GM19238 (cell line): ENCODE results near the gene DYNLT4.
"Not testable (repeated sequence)": the region's sequence is repeated elsewhere in the genome, so short reads cannot be mapped to it uniquely, and the experiment has no call there.

Experiments
- DNase-seq: peaks from one replicate; pipeline ENCODE4 v3.0.0; 2011; ENCODE audit warnings: low spot score; ENCODE audit not compliant: insufficient read length

DYNLT4 gene

DNA sequence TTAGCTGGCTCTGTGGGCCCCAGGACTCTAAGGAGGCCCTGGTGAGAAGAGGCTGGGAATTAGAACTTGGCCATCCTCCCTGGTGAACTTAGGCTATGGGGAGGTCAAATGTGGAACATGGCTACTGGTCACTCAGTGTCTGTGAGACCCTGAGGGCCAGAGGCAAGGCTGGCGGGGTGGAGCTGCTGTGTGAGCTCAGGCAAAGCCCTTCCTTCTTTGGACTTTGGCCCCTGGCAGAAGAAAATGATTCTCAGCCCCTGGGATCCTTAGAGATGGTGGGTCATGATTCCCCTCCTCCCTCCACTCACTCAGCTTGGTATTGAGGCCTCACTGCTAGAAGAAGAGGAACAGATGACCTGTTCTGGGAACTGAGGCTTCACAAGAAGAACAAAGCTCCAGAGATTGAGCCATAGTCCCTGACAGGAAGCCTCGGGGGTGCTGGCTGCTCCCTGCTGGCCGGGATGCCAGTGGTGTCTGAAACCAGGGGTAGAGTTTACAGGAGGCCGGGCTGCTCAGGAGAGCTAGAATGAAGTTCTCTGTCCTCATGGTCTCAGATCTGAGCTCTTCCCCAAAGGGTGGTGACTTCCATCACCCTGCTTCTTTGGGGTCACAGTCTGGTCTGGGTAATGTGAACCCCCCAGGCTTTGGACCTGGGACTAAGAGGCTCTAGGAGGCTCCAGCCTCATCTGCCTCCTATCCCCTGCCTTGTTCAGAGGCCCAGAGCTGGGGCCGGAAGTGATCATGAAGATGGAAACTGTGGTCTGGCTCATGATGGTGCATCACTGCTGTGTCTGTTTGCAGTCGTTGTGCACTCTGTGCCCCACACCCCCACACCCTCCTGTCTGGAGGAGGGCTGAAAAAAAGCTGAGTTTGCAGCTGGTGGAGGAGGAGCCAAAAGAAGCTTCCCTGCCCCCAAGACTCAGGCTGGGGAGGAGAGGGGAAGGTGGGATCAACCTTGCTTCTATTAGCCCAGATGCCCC, 2.1 kb upstream of the DYNLT4 start:
- peak; percentile 82 for DNase-seq

GRCh38 chr1:44808063-44808937, 1.1 kb upstream of the DYNLT4 start, which contains the start of gene BTBD19:
Gene BTBD19, plus strand, starts transcription at chr1:44808523. Its CDS starts 298 bp downstream, at chr1:44808821.
- DNase-seq: no peak

GRCh38 chr1:44807364-44808062, 362 bp upstream of the DYNLT4 start:
- peak; percentile 72 for DNase-seq

DNA sequence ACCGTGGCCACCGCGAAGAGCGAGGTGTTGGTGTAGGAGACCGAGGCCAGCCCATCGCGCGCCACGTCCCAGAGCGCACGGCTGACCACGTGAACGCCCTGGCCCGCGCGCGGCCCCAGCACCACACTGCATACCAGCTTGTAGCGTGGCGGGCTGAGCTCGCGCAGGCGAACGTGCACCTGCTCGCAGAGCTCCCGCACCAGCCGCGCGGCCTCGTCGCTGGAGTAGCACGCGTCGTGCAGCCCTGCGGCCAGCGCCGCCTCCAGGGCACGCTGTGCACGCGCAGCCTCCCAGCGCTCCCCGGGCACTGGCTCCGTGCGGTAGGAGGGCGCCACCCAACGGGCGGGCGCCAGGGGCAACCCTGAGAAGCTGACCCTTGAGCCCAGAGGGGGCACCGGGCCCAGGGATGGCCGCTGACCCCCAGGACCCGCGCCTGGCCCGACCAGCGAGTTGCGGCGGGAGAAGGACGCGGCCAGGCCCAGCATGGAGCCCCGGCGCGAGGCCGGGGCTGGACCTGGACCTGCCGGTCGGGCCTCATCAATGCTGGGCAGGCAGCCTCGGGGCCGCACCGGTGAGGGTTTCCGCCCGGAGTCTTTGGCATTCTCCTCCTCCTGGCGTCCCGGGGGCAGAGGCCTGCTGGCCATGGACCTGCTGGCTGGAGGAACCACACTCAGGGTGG, 987 bp downstream of the DYNLT4 start:
- DNase-seq: no peak

DNA sequence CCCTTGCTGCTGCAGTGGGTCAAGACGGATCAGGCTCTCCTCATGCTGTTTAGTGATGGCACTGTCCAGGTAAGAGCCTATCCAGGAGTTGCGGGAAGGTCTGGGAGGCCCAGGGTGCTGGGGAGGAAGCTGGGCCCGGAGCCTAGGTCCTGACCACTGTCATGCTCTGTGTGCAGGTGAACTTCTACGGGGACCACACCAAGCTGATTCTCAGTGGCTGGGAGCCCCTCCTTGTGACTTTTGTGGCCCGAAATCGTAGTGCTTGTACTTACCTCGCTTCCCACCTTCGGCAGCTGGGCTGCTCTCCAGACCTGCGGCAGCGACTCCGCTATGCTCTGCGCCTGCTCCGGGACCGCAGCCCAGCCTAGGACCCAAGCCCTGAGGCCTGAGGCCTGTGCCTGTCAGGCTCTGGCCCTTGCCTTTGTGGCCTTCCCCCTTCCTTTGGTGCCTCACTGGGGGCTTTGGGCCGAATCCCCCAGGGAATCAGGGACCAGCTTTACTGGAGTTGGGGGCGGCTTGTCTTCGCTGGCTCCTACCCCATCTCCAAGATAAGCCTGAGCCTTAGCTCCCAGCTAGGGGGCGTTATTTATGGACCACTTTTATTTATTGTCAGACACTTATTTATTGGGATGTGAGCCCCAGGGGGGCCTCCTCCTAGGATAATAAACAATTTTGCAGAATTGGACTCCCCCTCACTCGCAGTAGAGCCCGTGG, 1.7 kb downstream of the DYNLT4 start:
- no peak for DNase-seq

DNA sequence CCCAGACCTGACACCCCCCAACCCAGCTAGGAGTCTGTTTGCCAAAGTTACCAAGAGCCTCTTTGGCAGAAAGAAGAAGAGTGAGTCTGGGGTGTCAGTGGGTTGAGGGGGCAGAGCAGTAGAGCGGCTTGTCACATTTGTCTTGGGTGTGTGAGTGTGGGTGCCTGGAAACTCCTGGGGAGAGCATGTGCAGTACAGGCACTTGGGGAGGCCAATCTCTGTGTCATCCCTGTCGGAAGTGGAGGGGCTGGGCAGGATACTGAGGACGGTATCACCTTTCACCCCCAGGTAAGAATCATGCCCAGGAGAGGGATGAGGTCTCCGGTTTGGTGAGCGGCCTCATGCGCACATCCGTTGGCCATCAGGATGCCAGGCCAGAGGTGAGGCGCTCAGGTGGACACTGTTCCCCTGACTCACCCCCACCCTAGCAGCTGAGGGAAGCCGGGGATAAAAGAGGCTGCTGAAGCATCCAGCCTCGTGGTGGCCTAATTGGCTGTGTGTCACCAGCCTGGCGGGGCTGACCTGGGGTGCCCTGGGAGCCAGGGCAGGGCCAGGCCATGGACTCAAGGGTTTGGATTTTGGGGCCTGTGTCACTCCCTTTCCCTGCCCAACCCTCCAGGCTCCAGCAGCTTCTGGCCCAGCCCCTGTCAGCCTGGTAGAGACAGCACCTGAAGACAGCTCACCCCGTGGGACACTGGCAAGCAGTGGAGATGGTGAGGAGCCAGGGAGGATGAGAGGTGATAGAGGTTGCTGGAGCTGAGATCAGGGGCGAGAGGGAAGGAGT, 3.6 kb downstream of the DYNLT4 start:
- no peak for DNase-seq

GRCh38 chr1:44803062-44803311, 4.2 kb downstream of the DYNLT4 start:
- DNase-seq: no peak

- no peak for DNase-seq
These were observed 4.7 kb downstream of the DYNLT4 start for GRCh38 chr1:44802306-44803061.

GRCh38 chr1:44801491-44802305, 5.5 kb downstream of the DYNLT4 start:
- DNase-seq: no peak

GRCh38 chr1:44799770-44800584, 7.2 kb downstream of the DYNLT4 start, which contains the start of gene PLK3:
Gene PLK3, plus strand, starts transcription at chr1:44800377. Its CDS starts 87 bp downstream, at chr1:44800464.
- peak; percentile 98 for DNase-seq

GRCh38 chr1:44798481-44799365, 8.4 kb downstream of the DYNLT4 start:
- no peak for DNase-seq

GRCh38 chr1:44797886-44798285, 9.3 kb downstream of the DYNLT4 start:
- DNase-seq: not testable (repeated sequence)

DNA sequence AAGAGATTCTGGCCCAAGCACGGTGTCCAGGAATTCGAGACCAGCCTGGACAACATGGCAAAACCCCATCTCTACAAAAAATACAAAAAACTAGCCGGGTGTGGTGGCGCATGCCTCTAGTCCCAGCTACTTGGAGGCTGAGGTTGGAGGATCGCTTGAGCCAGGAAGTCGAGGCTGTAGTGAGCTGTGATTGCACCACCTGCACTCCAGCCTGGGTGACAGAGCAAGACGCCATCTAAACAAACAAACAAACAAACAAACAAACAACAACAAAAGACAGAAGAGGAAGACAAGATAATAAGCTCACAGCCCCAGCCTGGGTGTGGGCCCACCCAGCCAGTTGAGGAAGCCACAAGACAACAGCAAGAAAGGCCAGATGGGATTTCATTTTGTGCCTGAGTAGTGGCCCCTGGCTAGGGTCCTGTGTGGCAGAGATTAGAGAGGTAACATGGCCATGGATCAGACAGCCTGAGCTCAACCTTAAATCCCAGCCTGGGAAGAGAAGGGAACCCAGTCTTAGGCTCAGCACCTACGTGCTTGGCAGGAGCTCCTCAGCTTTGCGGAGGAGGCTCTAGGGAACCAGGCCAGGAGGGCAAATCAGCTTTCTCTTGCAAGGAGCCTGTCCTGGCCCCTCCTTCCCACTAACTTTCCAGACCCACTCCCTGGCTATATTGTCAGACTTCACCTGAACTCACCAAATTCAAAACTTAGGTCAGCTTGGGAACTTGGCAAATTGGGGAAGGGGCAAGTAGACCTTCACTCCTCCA, 14.2 kb downstream of the DYNLT4 start:
- DNase-seq: no peak

DNA sequence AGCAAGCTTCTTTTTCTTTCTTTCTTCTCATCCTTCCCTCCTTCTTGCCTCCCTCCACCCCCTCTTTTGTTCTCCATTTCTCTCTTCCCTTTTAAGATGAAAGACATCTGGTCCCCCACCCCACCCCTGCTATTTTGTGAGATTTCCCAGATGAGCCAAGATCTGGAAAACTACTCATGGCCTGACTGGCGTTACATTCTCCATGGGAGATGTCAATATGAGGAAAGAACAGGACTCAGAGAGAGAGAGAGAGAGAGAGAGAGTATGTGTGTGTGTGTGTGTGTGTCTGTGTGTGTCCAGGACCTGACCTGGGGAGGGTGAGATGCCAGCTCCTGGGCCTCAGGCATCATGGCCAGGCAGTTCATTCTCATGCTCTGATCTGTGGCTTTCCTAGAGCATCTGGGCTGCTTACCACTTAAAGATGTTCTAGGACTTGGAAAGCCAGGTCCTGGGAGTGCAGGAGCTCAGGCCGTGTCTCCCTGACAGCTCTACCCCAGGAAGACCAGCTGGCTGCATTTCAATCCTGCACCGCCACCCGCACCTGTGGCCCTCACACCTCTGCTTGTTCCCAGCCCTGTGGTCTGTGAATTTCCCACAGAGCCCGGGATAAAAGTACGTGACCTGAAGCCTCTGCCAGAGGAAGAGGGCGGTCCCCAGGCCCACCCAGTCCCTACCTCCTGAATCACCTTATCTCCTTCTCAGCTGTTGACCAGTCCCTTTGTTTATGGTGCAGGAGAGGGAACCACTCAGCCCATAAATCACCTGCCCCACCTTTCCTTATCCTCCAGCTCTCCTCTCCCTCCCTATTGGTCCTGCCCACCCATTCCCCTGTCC, 16.0 kb downstream of the DYNLT4 start:
- no peak for DNase-seq
